Loucy (cell line): Measurements from ENCODE around the gene LRR1.
A peak's percentile ranks its signal among the peaks of the same experiment; 100 is the strongest.

Source experiments
- H2AFZ ChIP-seq: fragments of 200-600 bp; sonication (generic); 2 replicates; pipeline ENCODE4 v1.6.0; 2016; ENCODE audit warnings: antibody characterized with exemption, mild to moderate bottlenecking, low read length, moderate library complexity
- H3F3A ChIP-seq: fragments of 200-600 bp; 2 replicates; pipeline ENCODE4 v1.6.0; 2016; ENCODE audit warnings: antibody characterized with exemption, low read depth, mild to moderate bottlenecking
- H3K27me3 ChIP-seq: fragments of 200-600 bp; sonication (generic); 2 replicates; pipeline ENCODE4 v1.6.1; 2014; ENCODE audit warnings: low read length, mild to moderate bottlenecking; ENCODE audit not compliant: insufficient read depth, poor library complexity, severe bottlenecking
- H3K36me3 ChIP-seq: fragments of 200-600 bp; sonication (generic); 2 replicates; pipeline ENCODE4 v1.6.1; 2016; ENCODE audit warnings: low read length; ENCODE audit not compliant: insufficient read depth
- H3K4me1 ChIP-seq: fragments of 200-600 bp; sonication (generic); 2 replicates; pipeline ENCODE4 v1.5.1; 2014; ENCODE audit warnings: low read length, mild to moderate bottlenecking; ENCODE audit not compliant: insufficient read depth, poor library complexity, severe bottlenecking
- H3K4me2 ChIP-seq: fragments of 200-600 bp; sonication (generic); 2 replicates; pipeline ENCODE4 v1.6.0; 2014; ENCODE audit warnings: antibody characterized with exemption, low read length, low read depth, mild to moderate bottlenecking; ENCODE audit not compliant: poor library complexity, severe bottlenecking
- H3K4me3 ChIP-seq: fragments of 200-600 bp; sonication (generic); 2 replicates; pipeline ENCODE4 v1.5.1; 2014; ENCODE audit warnings: low read length, mild to moderate bottlenecking, mixed read lengths; ENCODE audit not compliant: poor library complexity, severe bottlenecking
- H3K79me2 ChIP-seq: fragments of 200-600 bp; sonication (generic); 2 replicates; pipeline ENCODE4 v1.6.1; 2014; ENCODE audit warnings: low read length; ENCODE audit not compliant: insufficient read depth
- H3K9ac ChIP-seq: fragments of 200-600 bp; sonication (generic); 2 replicates; pipeline ENCODE4 v1.6.0; 2014; ENCODE audit warnings: mild to moderate bottlenecking, low read depth, low read length, moderate library complexity; ENCODE audit not compliant: poor library complexity, severe bottlenecking
- H3K9me2 ChIP-seq: fragments of 200-600 bp; sonication (generic); replicated peaks from 2 replicates; pipeline ENCODE4 v1.6.1; 2016; ENCODE audit warnings: low read depth, low read length, mixed read lengths
- H3K9me3 ChIP-seq: fragments of 200-600 bp; sonication (generic); 2 replicates; pipeline ENCODE4 v1.6.1; 2014; ENCODE audit warnings: mild to moderate bottlenecking, antibody characterized with exemption, low read length, low read depth; ENCODE audit not compliant: insufficient read depth
- H4K20me1 ChIP-seq: fragments of 200-600 bp; sonication (generic); 2 replicates; pipeline ENCODE4 v1.6.0; 2014; ENCODE audit warnings: antibody characterized with exemption, low read length, mild to moderate bottlenecking; ENCODE audit not compliant: insufficient read depth, poor library complexity, severe bottlenecking
- CTCF ChIP-seq: fragments of 200-600 bp; sonication (generic); conservative IDR thresholded peaks from 2 replicates; pipeline ENCODE4 v1.5.1; 2014; ENCODE audit warnings: mild to moderate bottlenecking, antibody characterized with exemption, low read length
- EZH2phosphoT487 ChIP-seq: fragments of 200-600 bp; IDR thresholded peaks from 2 replicates; pipeline ENCODE4 v1.6.1; 2018; ENCODE audit warnings: antibody characterized with exemption, mild to moderate bottlenecking, moderate library complexity, borderline replicate concordance

The LRR1 gene

DNA sequence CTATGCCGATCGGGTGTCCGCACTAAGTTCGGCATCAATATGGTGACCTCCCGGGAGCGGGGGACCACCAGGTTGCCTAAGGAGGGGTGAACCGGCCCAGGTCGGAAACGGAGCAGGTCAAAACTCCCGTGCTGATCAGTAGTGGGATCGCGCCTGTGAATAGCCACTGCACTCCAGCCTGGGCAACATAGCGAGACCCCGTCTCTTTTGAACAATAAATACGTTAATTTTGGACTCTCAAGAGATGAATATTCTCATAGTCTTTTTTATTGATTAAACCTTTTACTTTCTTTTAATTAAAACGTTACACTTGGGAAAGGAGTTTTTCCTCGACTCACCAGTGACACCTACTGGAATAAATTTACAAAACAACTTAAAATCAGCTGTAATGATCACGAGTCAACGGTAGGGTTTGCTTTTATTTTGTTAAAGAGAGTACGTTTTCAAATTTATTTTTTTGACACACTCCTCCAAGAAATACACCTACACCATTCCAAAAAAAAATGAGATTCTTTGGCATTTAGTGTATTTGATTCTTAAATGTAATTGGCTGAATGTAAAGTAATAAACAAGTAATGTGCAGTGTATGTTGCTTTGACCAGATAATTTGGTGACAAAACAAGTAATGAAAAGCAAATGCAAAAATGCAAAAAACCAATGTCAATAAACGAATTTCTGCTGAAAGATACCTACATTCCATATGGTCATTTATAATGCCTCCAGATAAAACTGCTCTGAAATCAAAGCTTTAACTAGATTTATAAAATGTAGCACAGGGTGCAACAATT lies 11.9 kb upstream of the LRR1 start:
- peak; percentile 97 for TF ChIP-seq CTCF
- TF ChIP-seq EZH2phosphoT487: no peak
- peak overlapping the region; percentile 88 for H3K4me3 ChIP-seq
- H3K9ac ChIP-seq: peak overlapping the region; percentile 88
- H3K79me2 ChIP-seq: peaks cover 44% of the 10 kb centered on the region
- peaks cover 39% of the 10 kb centered on the region for H3K4me1 ChIP-seq
- peaks cover 23% of the 10 kb centered on the region; the same call in 1 of the 2 replicates for H3K36me3 ChIP-seq
- H3F3A ChIP-seq: no peaks in the 10 kb centered on the region
- H3K27me3 ChIP-seq: no peaks in the 10 kb centered on the region
- H3K4me2 ChIP-seq: peak overlapping the region; percentile 71
- no peaks in the 10 kb centered on the region for H3K9me3 ChIP-seq
- peak overlapping the region; percentile 68 for H2AFZ ChIP-seq
- no peaks in the 10 kb centered on the region for H3K9me2 ChIP-seq
- H4K20me1 ChIP-seq: peaks cover 42% of the 10 kb centered on the region

DNA sequence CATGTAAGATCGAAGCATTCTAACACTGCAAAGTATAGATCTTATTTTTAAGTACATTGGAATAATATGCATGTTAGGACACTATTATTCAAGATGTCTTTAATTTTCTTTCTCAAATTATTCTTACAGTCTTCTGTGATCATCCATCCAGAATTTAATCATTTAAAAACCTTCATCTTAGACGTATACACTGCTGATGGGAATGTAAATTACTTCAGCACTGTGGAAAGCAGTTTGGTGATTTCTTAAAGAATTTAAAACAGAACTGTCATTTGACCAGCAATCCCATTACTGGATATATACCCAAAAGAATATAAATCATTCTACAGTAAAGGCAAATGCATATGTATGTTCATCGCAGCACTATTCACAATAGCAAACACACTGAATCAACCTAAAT lies 9.4 kb upstream of the LRR1 start:
- no peak overlapping the region for H3K9ac ChIP-seq
- H3K9me3 ChIP-seq: no peaks in the 10 kb centered on the region
- H2AFZ ChIP-seq: no peak overlapping the region
- peaks cover 17% of the 10 kb centered on the region for H4K20me1 ChIP-seq
- H3K36me3 ChIP-seq: peaks cover under 1% of the 10 kb centered on the region; the same call in 1 of the 2 replicates
- no peaks in the 10 kb centered on the region for H3K9me2 ChIP-seq
- H3K79me2 ChIP-seq: peaks cover 18% of the 10 kb centered on the region
- H3K4me2 ChIP-seq: no peak overlapping the region
- H3K4me3 ChIP-seq: no peak overlapping the region
- no peak for TF ChIP-seq CTCF
- TF ChIP-seq EZH2phosphoT487: no peak
- H3K4me1 ChIP-seq: peaks cover 25% of the 10 kb centered on the region
- H3K27me3 ChIP-seq: no peaks in the 10 kb centered on the region
- H3F3A ChIP-seq: no peaks in the 10 kb centered on the region

DNA sequence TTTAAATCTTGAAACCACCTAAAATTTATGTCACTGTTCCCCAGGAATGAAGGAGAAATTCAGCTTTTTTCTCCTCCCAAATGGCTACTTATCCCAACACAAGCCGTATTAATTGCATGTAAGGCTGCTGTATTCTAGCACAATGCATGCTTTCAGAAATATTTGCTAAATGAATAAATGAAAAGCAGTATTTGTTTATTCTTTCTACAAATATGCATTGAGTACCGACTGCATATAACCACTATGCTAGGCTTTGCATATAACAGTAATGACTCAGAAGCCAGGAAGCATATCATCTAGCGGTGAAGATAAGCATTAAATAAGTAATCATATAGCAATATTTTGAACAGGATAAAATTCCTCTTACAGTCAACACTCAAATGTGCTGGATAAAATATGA lies 5.7 kb upstream of the LRR1 start:
- peaks cover 37% of the 10 kb centered on the region for H3K4me1 ChIP-seq
- no peak overlapping the region for H3K9ac ChIP-seq
- no peak overlapping the region for H3K4me2 ChIP-seq
- H3K4me3 ChIP-seq: no peak overlapping the region
- no peaks in the 10 kb centered on the region for H3K27me3 ChIP-seq
- 0 out of 2 replicates have a peak, but pooled peaks cover 7% of the 10 kb centered on the region for H3F3A ChIP-seq
- TF ChIP-seq CTCF (no peak), EZH2phosphoT487 (no peak)
- no peaks in the 10 kb centered on the region for H4K20me1 ChIP-seq
- no peak overlapping the region for H2AFZ ChIP-seq
- no peaks in the 10 kb centered on the region for H3K36me3 ChIP-seq
- no peaks in the 10 kb centered on the region for H3K9me3 ChIP-seq
- H3K9me2 ChIP-seq: no peaks in the 10 kb centered on the region
- H3K79me2 ChIP-seq: peaks cover 21% of the 10 kb centered on the region
